ENCODE results near the gene SLX4IP. TPM values are rescaled to one million over a fixed set of nuclear protein-coding genes. Genes with fewer than 3 reads are reported as not detected.
A peak's percentile ranks its signal among the peaks of the same experiment; 100 is the strongest.

SLX4IP gene
- total and polyA plus RNA-seq, 7 donors = 0.20 to 1.9 (median 0.86) TPM

- intact Hi-C loops (cut with DNase I) = no loop called here
- H3K36me3 ChIP-seq (ENCODE audit: insufficient read depth in 1 of 2, low read depth in 1 of 2) = no peaks in the 10 kb centered on the region
- no peaks in the 10 kb centered on the region for H3K27me3 ChIP-seq (ENCODE audit: insufficient read depth in 3 of 3, low read length in 2 of 3)
- H3K4me1 ChIP-seq = peaks cover 16% of the 10 kb centered on the region
- TF ChIP-seq, protein P1, sequence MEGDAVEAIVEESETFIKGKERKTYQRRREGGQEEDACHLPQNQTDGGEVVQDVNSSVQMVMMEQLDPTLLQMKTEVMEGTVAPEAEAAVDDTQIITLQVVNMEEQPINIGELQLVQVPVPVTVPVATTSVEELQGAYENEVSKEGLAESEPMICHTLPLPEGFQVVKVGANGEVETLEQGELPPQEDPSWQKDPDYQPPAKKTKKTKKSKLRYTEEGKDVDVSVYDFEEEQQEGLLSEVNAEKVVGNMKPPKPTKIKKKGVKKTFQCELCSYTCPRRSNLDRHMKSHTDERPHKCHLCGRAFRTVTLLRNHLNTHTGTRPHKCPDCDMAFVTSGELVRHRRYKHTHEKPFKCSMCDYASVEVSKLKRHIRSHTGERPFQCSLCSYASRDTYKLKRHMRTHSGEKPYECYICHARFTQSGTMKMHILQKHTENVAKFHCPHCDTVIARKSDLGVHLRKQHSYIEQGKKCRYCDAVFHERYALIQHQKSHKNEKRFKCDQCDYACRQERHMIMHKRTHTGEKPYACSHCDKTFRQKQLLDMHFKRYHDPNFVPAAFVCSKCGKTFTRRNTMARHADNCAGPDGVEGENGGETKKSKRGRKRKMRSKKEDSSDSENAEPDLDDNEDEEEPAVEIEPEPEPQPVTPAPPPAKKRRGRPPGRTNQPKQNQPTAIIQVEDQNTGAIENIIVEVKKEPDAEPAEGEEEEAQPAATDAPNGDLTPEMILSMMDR (IDR thresholded peaks at IDR 0.05) = no peak
- DNase-seq = no peak
- H3K4me3 ChIP-seq = no peak overlapping the region
- 72 to 89% (median 83%) methylated on average over 8 of the region's 8 CpGs for WGBS, 3 donors
- H3K27ac ChIP-seq = no peak overlapping the region
- no peak for ATAC-seq
- H3K9me3 ChIP-seq = no peaks in the 10 kb centered on the region
Observed at GRCh38 chr20:10522328-10522727, 87.2 kb downstream of the SLX4IP start.

DNA sequence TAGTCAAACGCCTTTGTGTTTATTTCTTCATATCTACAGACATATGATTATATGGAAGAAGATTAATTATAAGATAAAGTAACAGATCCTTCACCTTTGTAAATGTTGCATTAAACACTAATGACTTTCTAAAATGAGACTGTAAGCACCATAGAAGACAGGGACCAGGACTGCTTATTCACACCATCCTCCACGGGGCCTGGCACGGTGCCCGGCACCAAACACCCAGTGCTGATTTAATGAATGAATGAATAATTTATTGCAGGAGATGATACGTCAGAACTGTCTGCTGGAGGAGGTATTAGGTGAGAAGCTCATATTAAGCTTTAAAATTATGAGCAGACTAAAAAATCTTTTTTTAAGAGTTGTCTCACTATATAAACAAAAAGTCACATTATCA, 88.3 kb downstream of the SLX4IP start:
- no peak overlapping the region for H3K4me3 ChIP-seq
- ATAC-seq = no peak
- H3K9me3 ChIP-seq = no peaks in the 10 kb centered on the region
- no peaks in the 10 kb centered on the region for H3K36me3 ChIP-seq (ENCODE audit: insufficient read depth in 1 of 2, low read depth in 1 of 2)
- no peak for DNase-seq
- H3K27ac ChIP-seq = no peak overlapping the region
- intact Hi-C loops (cut with DNase I) = no loop called here
- TF ChIP-seq, protein P1 (IDR thresholded peaks at IDR 0.05) = no peak
- 56 to 72% (median 62%) methylated on average over 5 of the region's 5 CpGs for whole genome bisulfite sequencing, 3 donors
- no peaks in the 10 kb centered on the region for H3K27me3 ChIP-seq (ENCODE audit: insufficient read depth in 3 of 3, low read length in 2 of 3)
- H3K4me1 ChIP-seq = peaks cover 16% of the 10 kb centered on the region

- no peak overlapping the region for H3K4me3 ChIP-seq
- TF ChIP-seq, protein P1 (IDR thresholded peaks at IDR 0.05) = no peak
- no peak overlapping the region for H3K27ac ChIP-seq
- 27 to 43% (median 36%) methylated on average over 10 of the region's 10 CpGs for WGBS, 3 donors
- ATAC-seq (peak; percentile 41 to 79 (median 70)), DNase-seq (peak; percentile 70 to 83)
- no peaks in the 10 kb centered on the region for H3K27me3 ChIP-seq (ENCODE audit: insufficient read depth in 3 of 3, low read length in 2 of 3)
- no peaks in the 10 kb centered on the region for H3K9me3 ChIP-seq
- intact Hi-C loops (cut with DNase I) = no loop called here
- H3K36me3 ChIP-seq (ENCODE audit: insufficient read depth in 1 of 2, low read depth in 1 of 2) = no peaks in the 10 kb centered on the region
- H3K4me1 ChIP-seq = peaks cover 16% of the 10 kb centered on the region
Observed at GRCh38 chr20:10524034-10524476, 89.0 kb downstream of the SLX4IP start.

GRCh38 chr20:10524643-10525042, 89.5 kb downstream of the SLX4IP start:
- H3K4me3 ChIP-seq = no peak overlapping the region
- no peak overlapping the region for H3K27ac ChIP-seq
- 42 to 71% (median 42%) methylated on average over 4 of the region's 4 CpGs for WGBS, 3 donors
- no peaks in the 10 kb centered on the region for H3K27me3 ChIP-seq (ENCODE audit: insufficient read depth in 3 of 3, low read length in 2 of 3)
- H3K36me3 ChIP-seq (ENCODE audit: insufficient read depth in 1 of 2, low read depth in 1 of 2) = no peaks in the 10 kb centered on the region
- ATAC-seq (peak; percentile 75 to 79 (median 76)), DNase-seq (no peak)
- intact Hi-C loops (cut with DNase I) = no loop called here
- H3K9me3 ChIP-seq = no peaks in the 10 kb centered on the region
- peaks cover 16% of the 10 kb centered on the region for H3K4me1 ChIP-seq
- TF ChIP-seq, protein P1 (IDR thresholded peaks at IDR 0.05) = no peak

DNA sequence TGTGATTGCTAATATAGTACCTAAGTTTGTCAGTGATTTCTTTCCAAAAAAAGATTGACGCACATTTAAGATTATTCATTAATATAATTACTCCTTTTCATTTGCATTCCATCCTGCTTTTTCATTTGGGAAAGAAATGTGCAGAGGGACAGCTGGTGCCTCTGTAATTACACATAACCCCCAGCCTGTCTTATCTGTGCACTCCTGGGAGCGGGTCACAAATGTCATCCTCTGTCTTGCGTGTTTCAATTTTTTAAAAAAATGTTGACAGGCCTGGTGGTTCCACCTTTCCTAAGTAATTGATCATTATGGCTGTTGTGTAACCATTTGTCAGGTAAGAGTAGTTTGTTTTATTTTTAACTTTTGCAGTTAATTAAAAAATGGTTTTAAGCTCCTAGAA, 92.7 kb downstream of the SLX4IP start:
- H3K27me3 ChIP-seq (ENCODE audit: insufficient read depth in 3 of 3, low read length in 2 of 3) = no peaks in the 10 kb centered on the region
- peaks cover 8% of the 10 kb centered on the region for H3K4me1 ChIP-seq
- no peaks in the 10 kb centered on the region for H3K9me3 ChIP-seq
- H3K36me3 ChIP-seq (ENCODE audit: insufficient read depth in 1 of 2, low read depth in 1 of 2) = no peaks in the 10 kb centered on the region
- TF ChIP-seq, protein P1 (IDR thresholded peaks at IDR 0.05) = no peak
- intact Hi-C loops (cut with DNase I) = no loop called here
- WGBS, 3 donors = 92 to 94% (median 93%) methylated on average over 3 of the region's 3 CpGs
- DNase-seq (no peak), ATAC-seq (no peak)
- H3K4me3 ChIP-seq = no peak overlapping the region
- H3K27ac ChIP-seq = no peak overlapping the region
